NCI-H69 (cell line): ENCODE measurements around the gene TANGO6.
A peak's percentile ranks its signal among the peaks of the same experiment; 100 is the strongest.
"Not testable (repeated sequence)": the region's sequence is repeated elsewhere in the genome, so short reads cannot be mapped to it uniquely, and the experiment has no call there.

Experiments
- DNase-seq: peaks from one replicate; lab custom pipeline; 2025; lab: John Stamatoyannopoulos, UW

The TANGO6 gene

GRCh38 chr16:69116906-69117305 lies 273.6 kb downstream of the TANGO6 start:
- DNase-seq = no peak

- DNase-seq = no peak
Measured at GRCh38 chr16:69118468-69118867, 275.1 kb downstream of the TANGO6 start.

GRCh38 chr16:69118994-69119393 lies 275.7 kb downstream of the TANGO6 start:
- DNase-seq = no peak

GRCh38 chr16:69119536-69119935 lies 276.2 kb downstream of the TANGO6 start:
- DNase-seq = no peak

DNA sequence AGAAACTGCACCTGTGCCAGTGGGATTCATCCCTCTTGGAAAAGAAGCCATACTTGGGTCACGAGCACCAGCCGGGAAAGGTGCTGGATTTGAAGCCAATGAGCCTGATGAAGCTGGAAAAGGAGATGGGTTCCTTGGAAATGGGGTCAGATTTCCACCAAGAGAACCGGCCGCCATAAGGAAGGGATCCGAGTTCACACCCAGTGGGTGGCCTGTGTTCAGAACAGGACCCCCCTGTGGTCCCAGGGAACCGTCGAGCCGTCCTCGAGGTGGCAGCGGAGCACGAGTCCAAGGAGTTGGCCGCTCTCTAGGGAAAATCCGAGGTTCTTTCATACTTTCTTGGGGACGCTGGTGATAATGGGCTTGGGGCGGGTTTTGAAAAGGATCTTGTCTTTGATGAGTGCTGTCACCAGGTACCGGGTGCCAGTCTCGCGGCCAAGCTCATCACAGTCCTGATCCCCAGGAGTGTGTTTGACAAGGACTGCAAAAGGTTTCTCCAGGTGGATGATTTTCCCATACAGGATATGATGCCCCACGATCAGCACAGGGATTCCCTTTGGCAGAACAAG lies 276.8 kb downstream of the TANGO6 start:
- DNase-seq = no peak

- DNase-seq = peak; percentile 70
Measured at GRCh38 chr16:69123910-69124309, 280.6 kb downstream of the TANGO6 start.

DNA sequence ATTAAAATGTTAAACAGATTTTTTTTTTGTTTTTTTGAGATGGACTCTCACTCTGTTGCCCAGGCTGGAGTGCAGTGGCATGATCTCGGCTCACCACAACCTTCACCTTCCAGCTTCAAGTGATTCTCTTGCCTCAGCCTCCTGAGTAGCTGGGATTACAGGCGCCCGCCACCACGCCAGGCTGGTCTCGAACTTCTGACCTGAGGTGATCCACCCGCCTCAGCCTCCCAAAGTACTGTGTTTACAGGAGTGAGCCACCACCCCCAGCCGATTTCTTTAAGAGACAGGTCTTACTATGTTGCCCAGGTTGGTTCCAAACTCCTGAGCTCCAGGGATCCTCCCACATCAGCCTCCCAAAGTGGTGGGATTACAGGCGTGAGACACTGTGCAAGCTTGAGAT lies 281.1 kb downstream of the TANGO6 start:
- DNase-seq = not testable (repeated sequence)

DNA sequence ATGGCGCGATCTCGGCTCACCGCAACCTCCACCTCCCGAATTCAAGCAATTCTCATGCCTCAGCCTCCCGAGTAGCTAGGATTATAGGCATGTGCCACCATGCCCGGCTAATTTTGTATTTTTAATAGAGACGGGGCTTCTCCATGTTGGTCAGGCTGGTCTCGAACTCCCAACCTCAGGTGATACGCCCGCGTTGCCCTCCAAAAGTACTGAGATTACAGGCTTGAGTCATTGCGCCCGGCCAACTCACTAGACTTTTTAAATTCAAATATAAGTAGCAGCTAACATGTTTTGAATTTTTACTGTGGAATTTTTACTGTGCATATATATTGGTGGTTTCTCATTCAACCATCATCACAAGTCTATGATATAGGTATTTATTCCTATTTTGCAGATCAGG lies 281.6 kb downstream of the TANGO6 start:
- not testable (repeated sequence) for DNase-seq

GRCh38 chr16:69126221-69126620 lies 282.9 kb downstream of the TANGO6 start:
- DNase-seq = no peak

- DNase-seq = not testable (repeated sequence)
Measured at GRCh38 chr16:69126801-69127200, 283.5 kb downstream of the TANGO6 start.

GRCh38 chr16:69127966-69128510 lies 284.7 kb downstream of the TANGO6 start:
- no peak for DNase-seq

- no peak for DNase-seq
Measured at GRCh38 chr16:69130461-69130860, 287.1 kb downstream of the TANGO6 start.

DNA sequence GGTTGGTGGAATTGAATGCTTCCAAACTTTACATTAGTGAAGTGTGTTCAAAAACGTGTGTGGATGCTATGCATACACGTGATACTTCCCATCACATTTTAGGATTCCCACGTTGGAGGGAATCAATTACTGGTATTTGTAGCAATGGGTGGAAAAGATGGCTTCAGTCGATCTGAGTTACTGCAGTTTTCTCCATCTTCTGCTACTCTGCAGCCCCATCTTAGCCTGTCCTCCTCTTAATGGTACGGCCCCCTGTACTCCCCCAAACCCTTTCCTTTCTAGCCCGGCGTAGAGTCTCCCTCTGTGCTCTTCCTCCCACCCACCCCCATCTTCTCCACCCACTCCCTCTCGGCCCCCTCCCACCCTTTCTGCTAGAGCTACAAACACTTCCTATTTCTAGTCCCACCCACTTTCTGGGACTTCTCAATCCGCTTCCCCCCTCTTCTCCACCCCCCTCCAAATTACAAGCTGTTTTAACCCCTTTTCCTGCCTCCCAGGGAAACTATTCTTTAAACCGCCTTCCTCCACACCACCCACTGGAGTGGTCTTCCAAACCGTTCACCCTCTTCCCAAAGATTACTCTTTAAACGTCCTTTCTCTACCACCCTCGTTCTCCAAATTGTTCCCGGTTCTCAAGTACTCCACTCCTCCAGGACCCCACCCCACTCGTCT lies 288.0 kb downstream of the TANGO6 start:
- peak; percentile 50 for DNase-seq

GRCh38 chr16:69131839-69132423 lies 288.6 kb downstream of the TANGO6 start:
- DNase-seq = peak; percentile 84

- peak; percentile 86 for DNase-seq
Measured at GRCh38 chr16:69132424-69133252, 289.3 kb downstream of the TANGO6 start, which contains the start of the genes CHTF8 and UTP4. CHTF8 (minus strand) TSS chr16:69132588; CDS start chr16:69121458, 11,130 bp downstream. UTP4 (plus strand) TSS chr16:69132649; CDS start chr16:69133460, 811 bp downstream.

- DNase-seq = no peak
Measured at GRCh38 chr16:69133373-69133954, 290.1 kb downstream of the TANGO6 start.
